ENCODE data around the gene CHCHD3. TPM values are rescaled to one million over a fixed set of nuclear protein-coding genes. Genes with fewer than 3 reads are reported as not detected.
"Not testable (repeated sequence)": the region's sequence is repeated elsewhere in the genome, so short reads cannot be mapped to it uniquely, and the experiment has no call there.

CHCHD3 gene
- total RNA-seq, 1 experiment from 2014 or later = 149 TPM

DNA sequence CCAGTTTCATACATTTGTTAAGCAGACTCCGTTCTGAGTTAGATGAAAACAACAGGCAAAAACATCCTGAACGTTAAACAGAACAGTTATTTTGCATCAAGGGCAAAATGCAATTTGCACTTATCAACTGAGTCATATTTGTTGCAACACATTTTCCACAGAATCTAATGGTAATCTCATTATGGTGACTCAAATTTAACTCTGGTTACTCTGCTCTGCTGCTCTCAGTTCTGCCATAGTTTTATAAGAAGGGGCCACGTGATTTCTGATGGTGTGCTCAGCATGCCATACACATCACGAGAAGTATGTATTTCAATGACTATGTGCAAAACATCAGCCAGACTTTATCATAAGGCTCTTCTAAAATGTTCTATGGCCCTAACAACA lies 148.8 kb downstream of the CHCHD3 start:
- no peak for TF ChIP-seq CTCF (conservative IDR thresholded peaks at IDR 0.05; ENCODE audit: low read depth, low read length)
- no peak for TF ChIP-seq EZH2phosphoT487 (IDR thresholded peaks at IDR 0.05; ENCODE audit: borderline replicate concordance, low read length)
- TF ChIP-seq EZH2 (IDR thresholded peaks at IDR 0.05; ENCODE audit: low read length, unreplicated experiment) = no peak
- Histone ChIP-seq H4K20me1 (ENCODE audit: low read length) (no peaks in the 10 kb centered on the region), H3K9me3 (ENCODE audit: low read length) (no peaks in the 10 kb centered on the region), H2AFZ (ENCODE audit: low read length) (no peak overlapping the region), H3K4me1 (ENCODE audit: insufficient read depth, low read length) (no peaks in the 10 kb centered on the region), H3K27ac (ENCODE audit: low read length) (no peak overlapping the region), H3K27me3 (ENCODE audit: low read length) (no peaks in the 10 kb centered on the region), H3K4me2 (ENCODE audit: low read length) (no peak overlapping the region), H3K4me3 (ENCODE audit: low read length) (no peak overlapping the region), H3F3A (ENCODE audit: low read length, unreplicated experiment) (no peaks in the 10 kb centered on the region), H3K36me3 (ENCODE audit: low read depth, low read length) (no peaks in the 10 kb centered on the region; the same call in 1 of the 2 replicates), H3K9ac (ENCODE audit: low read length) (no peak overlapping the region), H3K79me2 (ENCODE audit: low read length) (no peaks in the 10 kb centered on the region), H3K9me2 (replicated peaks; ENCODE audit: low read length) (no peaks in the 10 kb centered on the region)
- no TSS peak for BruUV-seq (replicated peaks)
- intact Hi-C loops (cut with micrococcal nuclease) = loop anchor here (10.0 kb wide), 1 partner anchor 502 kb away; no protein-coding TSS in a partner anchor
- ChIA-PET POLR2A (ENCODE audit: unreplicated experiment) (no interaction called here), CTCF (no interaction called here)
- ATAC-seq (no peak), DNase-seq (no peak)

GRCh38 chr7:132932296-132933071 lies 149.4 kb downstream of the CHCHD3 start:
- ATAC-seq (no peak), DNase-seq (no peak)
- POLR2A ChIA-PET (ENCODE audit: unreplicated experiment) = no interaction called here
- H3K27ac ChIP-seq (ENCODE audit: low read length) = no peak overlapping the region
- no peaks in the 10 kb centered on the region for H3F3A ChIP-seq (ENCODE audit: low read length, unreplicated experiment)
- no peak overlapping the region for H3K4me3 ChIP-seq (ENCODE audit: low read length)
- H3K27me3 ChIP-seq (ENCODE audit: low read length) = no peaks in the 10 kb centered on the region
- CTCF ChIA-PET = no interaction called here
- H3K9me3 ChIP-seq (ENCODE audit: low read length) = no peaks in the 10 kb centered on the region
- H3K4me1 ChIP-seq (ENCODE audit: insufficient read depth, low read length) = no peaks in the 10 kb centered on the region
- no peak overlapping the region for H3K9ac ChIP-seq (ENCODE audit: low read length)
- H3K9me2 ChIP-seq (replicated peaks; ENCODE audit: low read length) = no peaks in the 10 kb centered on the region
- H4K20me1 ChIP-seq (ENCODE audit: low read length) = no peaks in the 10 kb centered on the region
- H3K79me2 ChIP-seq (ENCODE audit: low read length) = no peaks in the 10 kb centered on the region
- H3K36me3 ChIP-seq (ENCODE audit: low read depth, low read length) = no peaks in the 10 kb centered on the region; the same call in 1 of the 2 replicates
- BruUV-seq (replicated peaks) = no TSS peak
- H3K4me2 ChIP-seq (ENCODE audit: low read length) = no peak overlapping the region
- no peak for TF ChIP-seq CTCF (conservative IDR thresholded peaks at IDR 0.05; ENCODE audit: low read depth, low read length)
- no peak for TF ChIP-seq EZH2phosphoT487 (IDR thresholded peaks at IDR 0.05; ENCODE audit: borderline replicate concordance, low read length)
- TF ChIP-seq EZH2 (IDR thresholded peaks at IDR 0.05; ENCODE audit: low read length, unreplicated experiment) = no peak
- no peak overlapping the region for H2AFZ ChIP-seq (ENCODE audit: low read length)
- intact Hi-C loops (cut with micrococcal nuclease) = loop anchor here (10.0 kb wide), 1 partner anchor 502 kb away; no protein-coding TSS in a partner anchor

- no peak overlapping the region for H3K27ac ChIP-seq (ENCODE audit: low read length)
- TF ChIP-seq CTCF (conservative IDR thresholded peaks at IDR 0.05; ENCODE audit: low read depth, low read length) = peak; percentile 60
- no peak for TF ChIP-seq EZH2phosphoT487 (IDR thresholded peaks at IDR 0.05; ENCODE audit: borderline replicate concordance, low read length)
- ChIA-PET CTCF (no interaction called here), POLR2A (ENCODE audit: unreplicated experiment) (no interaction called here)
- H3K27me3 ChIP-seq (ENCODE audit: low read length) = no peaks in the 10 kb centered on the region
- H3K36me3 ChIP-seq (ENCODE audit: low read depth, low read length) = no peaks in the 10 kb centered on the region; the same call in 1 of the 2 replicates
- H4K20me1 ChIP-seq (ENCODE audit: low read length) = no peaks in the 10 kb centered on the region
- no peak overlapping the region for H3K4me2 ChIP-seq (ENCODE audit: low read length)
- no TSS peak for BruUV-seq (replicated peaks)
- no peaks in the 10 kb centered on the region for H3F3A ChIP-seq (ENCODE audit: low read length, unreplicated experiment)
- intact Hi-C loops (cut with micrococcal nuclease) = loop anchor here (2.0 to 10.0 kb wide), 2 partner anchors 300 to 504 kb away; no protein-coding TSS in a partner anchor
- peak; percentile 17 for DNase-seq
- no peaks in the 10 kb centered on the region for H3K9me2 ChIP-seq (replicated peaks; ENCODE audit: low read length)
- H3K9ac ChIP-seq (ENCODE audit: low read length) = no peak overlapping the region
- no peaks in the 10 kb centered on the region for H3K4me1 ChIP-seq (ENCODE audit: insufficient read depth, low read length)
- no peak overlapping the region for H2AFZ ChIP-seq (ENCODE audit: low read length)
- ATAC-seq = peak; percentile 38; the same call in 1 of the 2 replicates
- no peak overlapping the region for H3K4me3 ChIP-seq (ENCODE audit: low read length)
- no peaks in the 10 kb centered on the region for H3K79me2 ChIP-seq (ENCODE audit: low read length)
- H3K9me3 ChIP-seq (ENCODE audit: low read length) = no peaks in the 10 kb centered on the region
Observed at GRCh38 chr7:132930881-132931280, 151.0 kb downstream of the CHCHD3 start.

GRCh38 chr7:132929944-132930343 lies 151.9 kb downstream of the CHCHD3 start:
- H3K4me2 ChIP-seq (ENCODE audit: low read length); H3K27me3 ChIP-seq (ENCODE audit: low read length); H3F3A ChIP-seq (ENCODE audit: low read length, unreplicated experiment); H3K4me1 ChIP-seq (ENCODE audit: insufficient read depth, low read length); ATAC-seq; H2AFZ ChIP-seq (ENCODE audit: low read length); H3K9me3 ChIP-seq (ENCODE audit: low read length); CTCF ChIA-PET; H4K20me1 ChIP-seq (ENCODE audit: low read length); H3K9ac ChIP-seq (ENCODE audit: low read length); H3K27ac ChIP-seq (ENCODE audit: low read length); POLR2A ChIA-PET (ENCODE audit: unreplicated experiment); BruUV-seq (replicated peaks); H3K4me3 ChIP-seq (ENCODE audit: low read length); H3K79me2 ChIP-seq (ENCODE audit: low read length); H3K9me2 ChIP-seq (replicated peaks; ENCODE audit: low read length); H3K36me3 ChIP-seq (ENCODE audit: low read depth, low read length); DNase-seq: not testable (repeated sequence)
- intact Hi-C loops (cut with micrococcal nuclease) = loop anchor here (2.0 to 10.0 kb wide), 2 partner anchors 301 to 505 kb away; no protein-coding TSS in a partner anchor
